Epithelial cell of proximal tubule (primary cell): ENCODE measurements around the gene HDAC9. TPM values are rescaled to one million over a fixed set of nuclear protein-coding genes. Genes with fewer than 3 reads are reported as not detected.
A peak's percentile ranks its signal among the peaks of the same experiment; 100 is the strongest.

ENCODE experiments used
- DNase-seq: peaks from one replicate; pipeline ENCODE4 v3.0.0-alpha.2; 2011; ENCODE audit warnings: low read depth
- H3K4me3 ChIP-seq: 2 replicates; pipeline ENCODE4 v1.5.1; 2011; ENCODE audit warnings: low read depth, mild to moderate bottlenecking, low read length
- total RNA-seq: library from RNA; depleted of rRNA; stranded (reverse); fragments of >200 nt; gene quantifications from 2 replicates; pipeline ENCODE4 v1.2.3, GENCODE V29; 2015
- TF ChIP-seq, protein P1 (sequence below): conservative IDR thresholded peaks from 2 replicates; pipeline ENCODE4 v1.5.1; 2012; ENCODE audit warnings: low read depth, mild to moderate bottlenecking, low read length

Gene HDAC9
- total RNA-seq = 25.7 and 35.5 TPM in 2 replicates

DNA sequence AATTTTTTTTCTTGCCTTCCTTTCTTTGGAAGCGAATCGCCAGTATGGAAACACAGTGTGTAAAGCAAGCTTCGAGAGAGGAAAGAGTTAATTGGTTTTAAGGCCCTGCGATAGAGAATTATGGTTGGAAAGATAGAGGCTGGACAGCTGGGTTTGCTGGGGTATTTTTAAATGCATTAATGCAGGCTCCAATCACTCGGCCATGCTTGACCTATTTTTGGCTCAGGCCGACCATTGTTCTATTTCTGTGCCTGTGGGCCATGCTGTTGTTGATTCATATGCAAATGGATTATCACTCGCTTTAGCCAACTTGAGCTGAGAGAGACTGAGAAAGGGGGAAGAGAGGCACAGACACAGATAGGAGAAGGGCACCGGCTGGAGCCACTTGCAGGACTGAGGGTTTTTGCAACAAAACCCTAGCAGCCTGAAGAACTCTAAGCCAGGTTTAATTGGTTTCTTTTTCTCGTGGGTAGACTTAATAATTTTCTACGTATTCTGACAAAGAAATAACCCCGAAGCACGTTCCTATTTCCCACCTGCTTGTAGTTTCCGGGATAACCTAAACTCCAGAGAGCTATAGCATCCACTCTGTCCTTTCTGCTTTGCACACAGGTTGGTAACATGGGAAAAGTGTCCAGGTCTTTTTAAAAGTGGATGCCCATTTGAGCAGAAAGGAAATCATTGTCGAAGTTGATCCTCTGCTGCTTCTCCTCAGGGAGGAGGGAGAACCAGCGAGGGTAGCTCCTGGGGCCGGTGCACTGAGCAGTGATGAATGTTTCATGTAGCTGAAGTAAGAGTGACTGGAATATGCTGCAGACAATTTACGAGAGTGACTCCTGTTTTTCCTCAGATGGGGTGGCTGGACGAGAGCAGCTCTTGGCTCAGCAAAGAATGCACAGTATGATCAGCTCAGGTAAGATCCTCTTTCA lies at the start of gene HDAC9:
Gene HDAC9, plus strand, starts transcription at position 338 of the 929 bp plus-strand sequence. Its CDS starts 554 bp downstream, at position 892.
- DNase-seq = peak; percentile 65

DNA sequence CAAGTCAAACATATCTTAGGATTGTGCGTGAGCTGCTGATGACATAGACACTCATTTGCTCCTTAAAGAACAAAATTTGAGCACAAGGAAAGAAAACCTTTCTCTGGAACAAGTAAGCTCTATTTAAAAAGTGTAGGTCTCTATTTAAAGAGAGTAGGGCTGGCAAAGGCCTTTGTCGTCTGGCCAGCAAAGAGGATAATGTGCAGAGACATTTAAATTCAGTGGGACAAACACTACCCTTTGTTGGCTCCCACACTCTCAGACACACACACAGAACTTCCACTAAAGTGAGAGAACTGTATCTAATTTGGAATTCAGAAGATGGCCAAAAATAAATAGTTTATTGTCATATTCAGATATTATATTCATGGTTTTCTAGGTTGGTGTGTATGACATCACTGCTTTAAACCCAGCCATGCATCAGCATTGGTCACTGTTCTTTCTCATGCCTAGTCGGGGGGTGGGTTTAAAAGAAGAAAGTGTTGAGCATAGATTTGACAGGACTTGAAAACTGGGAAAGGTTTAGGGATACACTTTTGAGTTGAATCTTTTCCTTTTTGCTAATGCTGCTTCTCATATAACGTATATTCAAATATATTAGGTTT lies 49.5 kb upstream of the HDAC9 start:
- H3K4me3 ChIP-seq = no peak overlapping the region
- no peak for DNase-seq
- TF ChIP-seq, protein P1, sequence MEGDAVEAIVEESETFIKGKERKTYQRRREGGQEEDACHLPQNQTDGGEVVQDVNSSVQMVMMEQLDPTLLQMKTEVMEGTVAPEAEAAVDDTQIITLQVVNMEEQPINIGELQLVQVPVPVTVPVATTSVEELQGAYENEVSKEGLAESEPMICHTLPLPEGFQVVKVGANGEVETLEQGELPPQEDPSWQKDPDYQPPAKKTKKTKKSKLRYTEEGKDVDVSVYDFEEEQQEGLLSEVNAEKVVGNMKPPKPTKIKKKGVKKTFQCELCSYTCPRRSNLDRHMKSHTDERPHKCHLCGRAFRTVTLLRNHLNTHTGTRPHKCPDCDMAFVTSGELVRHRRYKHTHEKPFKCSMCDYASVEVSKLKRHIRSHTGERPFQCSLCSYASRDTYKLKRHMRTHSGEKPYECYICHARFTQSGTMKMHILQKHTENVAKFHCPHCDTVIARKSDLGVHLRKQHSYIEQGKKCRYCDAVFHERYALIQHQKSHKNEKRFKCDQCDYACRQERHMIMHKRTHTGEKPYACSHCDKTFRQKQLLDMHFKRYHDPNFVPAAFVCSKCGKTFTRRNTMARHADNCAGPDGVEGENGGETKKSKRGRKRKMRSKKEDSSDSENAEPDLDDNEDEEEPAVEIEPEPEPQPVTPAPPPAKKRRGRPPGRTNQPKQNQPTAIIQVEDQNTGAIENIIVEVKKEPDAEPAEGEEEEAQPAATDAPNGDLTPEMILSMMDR = no peak

More for the DNA sequence above, at the start of gene HDAC9:
- peak within 1 kb of the TSS; percentile 53 for H3K4me3 ChIP-seq
- TF ChIP-seq, protein P1 = no peak

DNA sequence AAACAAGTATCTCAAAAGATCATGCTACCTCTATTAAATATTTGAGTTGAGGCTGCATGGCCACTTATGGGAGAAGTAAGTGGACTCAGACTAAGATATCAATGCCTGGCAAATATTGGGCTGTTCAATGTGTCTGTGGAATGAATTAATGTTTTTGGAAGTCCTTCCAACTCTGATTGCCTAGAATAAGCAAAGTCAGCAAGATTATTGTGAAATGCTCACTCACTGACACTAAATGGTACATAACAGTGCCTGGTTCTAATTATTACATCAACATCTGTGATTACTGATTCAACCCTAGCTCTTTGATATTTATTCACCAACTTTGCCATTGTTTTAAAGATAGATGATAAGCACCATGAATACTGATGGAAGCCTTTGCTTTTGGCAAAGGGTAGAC lies 45.5 kb upstream of the HDAC9 start:
- H3K4me3 ChIP-seq = no peak overlapping the region
- TF ChIP-seq, protein P1 = no peak
- no peak for DNase-seq

GRCh38 chr7:18455606-18456005 lies 39.9 kb upstream of the HDAC9 start:
- DNase-seq = no peak
- TF ChIP-seq, protein P1 = no peak
- H3K4me3 ChIP-seq = no peak overlapping the region

GRCh38 chr7:18457832-18458231 lies 37.7 kb upstream of the HDAC9 start:
- DNase-seq = no peak
- TF ChIP-seq, protein P1 = no peak
- no peak overlapping the region for H3K4me3 ChIP-seq

DNA sequence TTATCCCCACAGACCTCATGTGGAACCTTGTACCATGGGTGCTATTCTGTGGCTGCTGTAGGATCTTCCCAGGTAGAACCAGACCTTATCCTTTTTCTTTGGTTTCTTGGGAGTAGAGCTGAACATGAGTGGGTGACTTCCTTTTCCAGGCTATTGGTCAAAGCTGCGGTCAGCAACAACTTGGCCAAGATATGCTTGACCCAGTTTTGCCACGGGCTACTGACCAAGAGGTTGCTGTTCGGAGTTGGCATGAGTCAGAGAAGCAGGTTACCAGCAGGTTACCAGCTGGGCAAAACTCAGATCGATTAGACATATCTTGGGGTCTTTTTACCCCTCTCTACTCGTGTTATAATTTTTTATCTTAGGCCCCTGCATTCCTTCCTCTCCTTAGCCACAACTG lies 36.7 kb upstream of the HDAC9 start:
- peak; percentile 91 for DNase-seq
- peak overlapping the region; percentile 27 for H3K4me3 ChIP-seq
- TF ChIP-seq, protein P1 = no peak
